Activated T-cell treated with anti-CD3 and anti-CD28 coated beads for 24 hours (primary cell): Measurements from ENCODE around the gene PTPN13.

Experiments used
- DNase-seq: peaks from one replicate; pipeline ENCODE4 v3.0.0-alpha.2; 2020; ENCODE audit warnings: low read depth

Gene PTPN13

DNA sequence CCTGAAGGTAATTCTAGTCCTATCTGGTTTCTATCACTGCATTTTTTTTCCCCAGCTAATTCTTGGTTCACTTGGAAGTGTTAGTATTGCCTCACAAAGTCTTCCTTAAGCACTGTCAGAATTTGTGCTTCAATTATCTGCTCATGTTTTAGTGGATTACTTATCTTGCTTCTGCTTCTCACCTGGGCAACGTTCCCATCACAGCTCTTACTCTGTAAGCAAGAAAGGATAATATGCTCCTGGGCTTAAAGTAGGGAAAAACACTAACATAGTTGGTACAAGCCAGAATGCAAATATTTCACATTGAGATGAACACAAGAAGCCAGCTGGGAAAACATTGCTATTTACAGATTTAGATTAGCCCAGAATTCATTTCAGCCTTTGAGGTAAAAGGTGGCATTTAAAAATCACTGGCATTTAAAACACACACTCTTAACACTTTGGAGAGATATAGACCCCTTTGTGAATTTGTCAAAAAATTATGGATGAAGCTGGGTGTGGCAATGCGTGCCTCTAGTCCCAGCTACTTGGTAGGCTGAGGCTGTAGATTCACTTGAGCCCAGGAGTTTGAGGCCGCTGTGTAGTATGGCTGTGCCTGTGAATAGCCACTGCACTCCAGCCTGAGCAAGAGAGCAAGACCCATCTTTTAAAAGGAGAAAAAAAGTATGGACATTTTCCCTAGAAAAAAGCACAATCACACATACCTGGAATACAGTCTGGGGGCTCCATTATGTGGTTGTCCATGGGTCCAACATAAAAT, 6.6 kb upstream of the PTPN13 start:
- DNase-seq, result no peak

DNA sequence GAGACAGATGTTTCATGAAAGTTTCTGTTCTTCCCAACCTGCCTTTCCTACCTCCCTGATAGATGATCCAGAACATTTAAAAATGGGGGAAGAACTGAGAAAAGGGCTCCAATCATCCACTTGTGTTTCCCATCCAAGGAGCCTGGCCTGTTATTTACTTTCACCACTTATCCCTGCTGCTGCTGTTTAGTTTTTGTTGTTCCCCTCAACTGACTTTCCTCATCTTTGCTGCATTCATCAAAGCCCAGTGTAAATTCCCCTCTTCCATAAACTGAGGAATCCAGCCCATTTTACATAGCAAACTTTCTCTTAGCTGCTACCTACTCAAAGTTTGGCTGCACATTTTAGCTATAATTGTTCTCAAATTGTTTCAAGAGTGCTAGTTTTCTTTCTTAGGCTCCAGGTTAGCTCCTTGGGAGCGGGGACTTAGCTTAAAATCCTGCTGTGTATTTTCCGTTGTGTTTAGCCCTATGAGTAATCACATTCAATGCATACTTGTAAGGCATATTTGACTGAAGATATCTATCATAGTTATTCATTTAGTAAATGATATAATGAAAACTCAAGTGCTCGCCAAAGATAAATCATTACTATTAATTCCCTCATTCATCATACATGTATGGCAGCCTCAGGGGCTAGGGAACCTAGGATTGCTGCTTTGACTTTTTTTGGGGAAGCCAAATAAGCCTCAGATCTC, 1.4 kb upstream of the PTPN13 start:
- no peak for DNase-seq

DNA sequence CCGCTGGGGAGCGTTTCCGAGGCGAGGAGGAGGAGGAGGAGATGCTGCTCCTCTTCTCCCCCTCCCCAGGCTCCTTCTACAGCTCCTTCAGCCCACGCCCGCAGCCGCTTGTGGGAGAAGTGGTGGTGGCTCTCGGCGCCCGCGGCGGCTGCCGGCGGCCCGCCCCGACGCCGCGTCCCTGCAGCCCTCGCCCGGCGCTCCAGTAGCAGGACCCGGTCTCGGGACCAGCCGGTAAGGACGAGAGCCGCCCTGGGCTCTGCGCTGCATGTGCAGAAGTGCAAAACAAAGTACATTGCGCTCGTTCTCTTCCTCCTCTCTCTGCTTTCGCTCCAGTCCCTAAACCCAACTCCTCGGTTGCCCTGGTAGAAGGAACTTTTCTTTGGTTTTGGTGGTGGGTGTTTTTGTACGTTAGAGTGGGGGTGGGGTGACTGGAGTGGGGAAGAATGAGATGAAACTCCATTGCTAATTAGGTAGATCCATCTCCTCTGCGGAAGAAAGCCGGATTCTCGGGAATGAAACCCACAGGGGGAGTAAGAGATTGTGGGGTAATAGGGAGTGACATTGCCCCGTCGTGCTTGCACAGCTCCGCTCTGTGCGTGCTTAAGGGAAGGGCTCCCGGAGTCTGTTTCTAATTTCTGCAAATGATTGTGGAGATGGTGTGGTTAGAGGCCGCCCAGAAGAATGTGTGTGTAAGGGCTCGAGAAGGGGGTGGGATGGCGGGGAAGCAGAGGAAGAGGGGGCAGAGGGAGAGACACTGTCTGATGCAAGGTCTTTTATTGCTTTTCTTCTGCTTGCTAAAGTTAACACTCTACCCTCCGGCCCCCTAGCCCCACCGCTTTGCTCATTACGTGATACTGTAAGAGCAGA, 677 bp downstream of the PTPN13 start:
- DNase-seq, result no peak

GRCh38 chr4:86595426-86595805, 1.3 kb downstream of the PTPN13 start:
- DNase-seq, result no peak

DNA sequence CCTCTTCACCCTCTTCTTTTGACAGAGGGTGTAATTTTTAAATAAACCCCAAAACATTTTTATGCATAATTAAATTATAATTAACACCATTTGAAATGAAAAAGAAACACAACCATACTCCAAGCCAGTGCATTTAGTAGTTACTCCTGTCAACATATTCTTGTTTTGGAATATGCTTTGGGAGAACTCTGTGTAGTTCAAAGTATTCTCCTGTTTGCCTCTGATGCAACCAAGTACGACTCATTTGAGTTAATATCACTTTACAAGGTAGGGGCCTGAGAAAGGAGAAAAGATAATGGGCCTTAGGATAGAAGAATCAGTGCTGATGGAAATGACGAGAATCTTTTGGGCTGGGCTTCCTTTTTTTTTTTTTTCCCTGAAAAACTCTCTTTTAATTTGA, 2.7 kb downstream of the PTPN13 start:
- DNase-seq, result no peak

DNA sequence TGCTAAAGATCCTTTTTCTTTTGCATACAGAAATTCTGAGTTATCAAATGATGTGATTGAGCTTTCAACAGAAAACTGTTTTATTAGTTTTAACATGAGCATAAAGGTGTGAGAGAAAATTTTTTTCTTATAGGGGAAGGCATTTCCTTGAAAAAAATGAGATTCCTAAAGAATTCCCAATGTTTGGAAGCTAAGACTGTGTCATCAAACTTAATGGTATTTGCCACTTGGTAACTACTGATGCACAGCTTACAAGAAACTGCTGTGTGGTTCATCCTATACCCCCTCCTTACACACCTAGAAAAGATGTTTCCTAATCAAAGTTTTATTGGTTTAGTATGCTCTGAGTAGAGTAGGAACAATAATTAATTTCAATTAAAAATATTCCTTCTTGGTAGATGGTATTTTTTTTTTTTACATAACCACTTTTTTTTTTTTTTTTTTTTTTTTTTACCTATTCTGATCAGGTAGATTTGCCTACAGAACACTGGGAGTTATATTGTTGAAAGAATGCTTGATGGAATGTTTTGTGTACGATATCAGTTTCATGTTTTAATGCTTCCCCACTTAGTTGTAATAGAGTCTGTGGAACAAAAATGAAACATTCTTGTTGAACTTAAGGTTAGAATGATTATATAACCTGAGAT, 6.0 kb downstream of the PTPN13 start:
- DNase-seq, result no peak

- no peak for DNase-seq
Measured at GRCh38 chr4:86603311-86603885, 9.3 kb downstream of the PTPN13 start.

GRCh38 chr4:86606809-86607208, 12.7 kb downstream of the PTPN13 start:
- DNase-seq, result no peak

DNA sequence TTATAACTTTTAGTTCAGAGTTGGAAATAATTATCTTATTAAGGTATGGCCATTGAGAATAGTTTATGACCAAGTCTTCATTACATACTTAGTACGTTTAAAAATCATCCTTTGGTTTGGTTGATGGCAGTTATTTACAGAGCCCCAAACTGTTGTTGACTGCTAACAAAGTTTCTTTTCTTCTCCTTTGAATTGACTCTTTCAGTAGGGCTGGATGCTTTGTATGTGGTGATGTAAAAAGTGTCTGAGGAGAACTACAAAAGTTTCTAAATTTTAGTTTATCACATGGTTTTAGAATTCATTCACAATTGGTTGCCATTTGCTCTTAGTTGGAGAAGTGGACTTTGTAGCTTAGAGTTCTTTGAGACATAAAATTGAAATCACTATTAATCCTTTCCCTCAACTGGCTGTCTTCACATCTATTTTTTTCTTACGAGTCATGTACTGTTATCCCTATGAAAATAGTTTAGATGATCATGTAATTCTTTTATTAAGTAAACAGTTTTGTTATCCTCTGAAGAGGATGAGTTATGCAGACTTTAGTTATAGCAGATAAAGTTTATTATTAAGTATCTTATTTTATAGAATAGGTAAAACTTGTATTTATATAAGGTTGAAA, 14.8 kb downstream of the PTPN13 start:
- DNase-seq, result no peak

DNA sequence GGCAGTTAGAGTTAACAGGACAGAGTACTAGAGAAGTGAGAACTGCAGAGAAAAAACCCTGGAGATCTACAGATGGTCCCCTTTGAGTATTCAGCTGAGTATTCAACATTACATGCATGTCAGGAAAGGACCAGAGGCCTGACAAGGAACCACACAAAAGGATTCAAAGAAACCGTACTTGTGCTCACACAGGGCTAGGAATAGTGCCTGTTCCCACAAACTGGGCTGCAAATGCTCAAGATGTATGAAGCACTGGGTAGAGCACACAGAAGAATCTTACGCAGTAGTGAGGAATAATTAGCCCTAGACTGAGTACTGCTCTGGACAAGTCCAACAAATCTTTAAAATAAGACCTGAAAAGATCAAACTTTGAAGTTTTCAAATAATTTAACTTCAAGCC, 17.6 kb downstream of the PTPN13 start:
- no peak for DNase-seq

GRCh38 chr4:86613734-86614133, 19.6 kb downstream of the PTPN13 start:
- DNase-seq, result no peak

GRCh38 chr4:86614865-86615264, 20.8 kb downstream of the PTPN13 start:
- no peak for DNase-seq

DNA sequence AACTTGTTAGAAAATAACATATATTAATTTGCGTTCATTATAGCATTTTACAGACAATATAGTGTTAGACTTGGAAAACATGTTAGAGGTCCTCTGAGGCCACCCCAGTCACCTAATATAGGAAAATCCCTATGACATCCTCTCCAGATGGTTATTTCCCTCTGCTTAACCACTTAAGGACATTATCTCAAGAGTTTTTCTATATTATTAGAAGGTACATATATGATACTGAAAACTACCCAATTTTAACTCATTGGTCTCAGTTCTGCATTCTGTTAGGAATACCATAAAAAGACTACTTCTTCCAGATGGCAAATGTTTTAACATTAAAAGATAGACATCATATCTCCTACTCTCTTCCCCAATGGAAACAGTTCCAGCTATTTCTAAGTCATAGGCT, 21.4 kb downstream of the PTPN13 start:
- DNase-seq, result no peak

GRCh38 chr4:86619656-86620055, 25.5 kb downstream of the PTPN13 start:
- no peak for DNase-seq

DNA sequence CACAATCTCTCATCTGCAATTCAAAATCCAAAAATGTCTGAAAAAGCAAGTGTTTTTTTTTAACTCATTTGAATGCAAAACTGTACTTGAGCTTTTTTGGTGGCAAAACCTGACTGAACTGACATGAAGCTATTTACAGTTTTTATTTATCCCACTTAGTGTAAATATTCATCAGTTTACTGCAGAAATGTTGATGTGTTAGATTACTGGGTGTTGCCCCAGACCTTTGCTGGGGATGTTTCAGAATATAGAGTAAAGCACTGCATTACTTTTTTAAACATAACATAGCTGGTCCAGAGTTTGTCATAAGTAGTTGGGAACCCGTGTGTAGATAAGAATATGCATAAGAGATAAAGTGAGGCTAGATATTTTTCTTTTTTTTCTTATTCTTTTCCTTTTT, 27.3 kb downstream of the PTPN13 start:
- DNase-seq, result no peak

GRCh38 chr4:86626066-86626465, 32.0 kb downstream of the PTPN13 start:
- no peak for DNase-seq

DNA sequence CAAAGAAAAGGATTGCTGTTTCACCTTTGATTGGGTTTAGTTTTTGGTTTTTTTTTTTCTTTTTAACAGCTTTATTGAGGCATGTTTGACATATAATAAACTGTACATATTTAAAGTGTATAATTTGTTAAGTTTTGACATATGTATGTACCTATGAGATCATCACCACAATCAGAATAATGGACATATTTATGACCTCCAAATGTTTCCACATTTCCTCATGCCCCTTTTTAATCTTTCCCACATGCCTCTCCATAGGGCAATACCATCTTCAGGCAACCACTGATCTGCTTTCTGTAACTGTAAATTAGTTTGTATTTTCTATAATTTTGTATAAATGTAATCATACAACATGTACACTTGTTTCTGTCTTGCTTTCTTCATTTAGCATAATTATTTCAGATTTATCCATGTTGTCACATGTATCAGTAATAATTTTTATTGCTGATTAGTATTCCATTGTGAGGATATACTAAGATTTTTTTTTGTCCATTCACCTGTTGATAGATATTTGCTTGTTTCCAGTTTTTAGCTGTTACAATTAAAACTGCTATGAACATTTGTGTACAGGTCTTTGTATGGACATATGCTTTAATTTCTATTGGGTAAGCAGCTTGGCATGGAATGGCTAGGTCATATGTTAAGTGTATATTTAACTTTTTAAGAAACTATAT, 33.5 kb downstream of the PTPN13 start:
- DNase-seq, result no peak

DNA sequence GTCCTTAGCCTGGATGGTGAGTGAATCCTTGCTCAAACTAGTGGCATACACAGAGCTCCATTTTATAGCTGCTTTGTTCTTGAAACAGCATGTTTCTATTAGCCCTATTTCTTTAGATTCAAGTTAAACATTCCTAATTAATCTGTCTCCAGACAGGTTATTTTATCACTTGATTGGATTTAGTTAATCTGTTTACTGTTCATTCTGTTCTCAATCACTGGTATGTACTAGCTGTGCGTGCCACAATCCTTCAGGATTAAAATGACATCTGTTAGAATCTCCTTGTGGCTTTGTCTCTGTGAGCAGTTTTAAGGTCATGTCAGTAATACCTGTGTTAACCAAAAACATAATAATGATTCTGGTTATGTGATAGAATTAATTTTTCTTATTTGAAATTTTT, 36.5 kb downstream of the PTPN13 start:
- no peak for DNase-seq

- no peak for DNase-seq
Measured at GRCh38 chr4:86631166-86631565, 37.1 kb downstream of the PTPN13 start.

GRCh38 chr4:86633854-86634253, 39.7 kb downstream of the PTPN13 start:
- DNase-seq, result no peak

DNA sequence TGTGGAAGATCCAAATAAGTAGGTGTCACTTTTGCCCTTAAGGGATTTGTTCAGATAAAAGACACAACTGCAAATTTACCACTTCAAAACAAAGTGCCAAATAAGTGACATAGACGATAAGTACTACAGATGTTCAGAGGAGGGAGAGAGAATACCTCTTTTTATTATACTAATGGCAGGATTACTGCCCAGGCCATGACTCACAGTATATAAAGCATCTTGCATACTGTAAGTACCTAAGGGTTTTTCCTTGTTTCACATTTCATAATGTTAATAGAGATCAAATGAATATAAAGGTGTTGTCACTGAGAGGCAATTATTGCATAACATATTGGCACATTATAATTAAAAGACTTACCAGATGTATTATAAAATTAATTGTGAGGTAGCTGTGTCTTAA, 46.4 kb downstream of the PTPN13 start:
- DNase-seq, result no peak
